ENCODE data around the gene EDC4. TPM values are rescaled to one million over a fixed set of nuclear protein-coding genes. Genes with fewer than 3 reads are reported as not detected.

EDC4 gene
- total and polyA plus RNA-seq, 12 donors, result 34.0 to 115 (median 58.7) TPM

DNA sequence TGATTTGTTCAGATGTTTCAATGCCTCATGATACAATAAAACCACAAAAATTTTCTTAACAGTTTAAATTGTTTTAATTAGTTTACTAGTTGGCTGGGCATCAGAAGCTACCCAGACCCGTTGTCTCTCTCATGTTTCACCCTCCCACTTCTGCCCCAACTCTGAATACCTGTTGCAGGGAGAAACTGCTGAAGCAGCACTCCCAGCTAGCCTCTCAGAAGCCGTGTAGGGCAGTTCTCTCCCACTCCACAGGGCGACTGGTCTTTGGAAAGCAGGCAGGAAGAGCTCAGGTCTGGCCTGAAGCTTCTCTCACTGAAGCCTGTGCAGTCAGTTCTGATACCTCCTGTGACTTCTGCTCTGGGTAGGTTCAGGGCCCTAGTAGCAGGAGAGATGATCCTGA lies 1.6 kb upstream of the EDC4 start:
- Histone ChIP-seq H3K4me3 (no peak overlapping the region), H3K27me3 (no peaks in the 10 kb centered on the region), H3K4me1 (replicated peaks in 1 of 2) (peaks cover 10 to 18% of the 10 kb centered on the region in 2 donors), H3K27ac (peak overlapping the region in 1 of 5 donors; percentile 74), H3K36me3 (replicated peaks in 1 of 2) (peaks cover 0 to 43% of the 10 kb centered on the region in 2 donors), H3K9me3 (replicated peaks in 1 of 3) (no peaks in the 10 kb centered on the region)
- TF ChIP-seq POLR2A (IDR thresholded peaks at IDR 0.05), result no peak
- TF ChIP-seq, protein P1, sequence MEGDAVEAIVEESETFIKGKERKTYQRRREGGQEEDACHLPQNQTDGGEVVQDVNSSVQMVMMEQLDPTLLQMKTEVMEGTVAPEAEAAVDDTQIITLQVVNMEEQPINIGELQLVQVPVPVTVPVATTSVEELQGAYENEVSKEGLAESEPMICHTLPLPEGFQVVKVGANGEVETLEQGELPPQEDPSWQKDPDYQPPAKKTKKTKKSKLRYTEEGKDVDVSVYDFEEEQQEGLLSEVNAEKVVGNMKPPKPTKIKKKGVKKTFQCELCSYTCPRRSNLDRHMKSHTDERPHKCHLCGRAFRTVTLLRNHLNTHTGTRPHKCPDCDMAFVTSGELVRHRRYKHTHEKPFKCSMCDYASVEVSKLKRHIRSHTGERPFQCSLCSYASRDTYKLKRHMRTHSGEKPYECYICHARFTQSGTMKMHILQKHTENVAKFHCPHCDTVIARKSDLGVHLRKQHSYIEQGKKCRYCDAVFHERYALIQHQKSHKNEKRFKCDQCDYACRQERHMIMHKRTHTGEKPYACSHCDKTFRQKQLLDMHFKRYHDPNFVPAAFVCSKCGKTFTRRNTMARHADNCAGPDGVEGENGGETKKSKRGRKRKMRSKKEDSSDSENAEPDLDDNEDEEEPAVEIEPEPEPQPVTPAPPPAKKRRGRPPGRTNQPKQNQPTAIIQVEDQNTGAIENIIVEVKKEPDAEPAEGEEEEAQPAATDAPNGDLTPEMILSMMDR (IDR thresholded peaks at IDR 0.05), result no peak
- DNase-seq, result no peak
- WGBS, 4 donors, result 74 to 81% (median 78%) methylated on average over 2 to 3 of the region's 3 CpGs
- intact Hi-C loops (cut with DNase I), result no loop called here

DNA sequence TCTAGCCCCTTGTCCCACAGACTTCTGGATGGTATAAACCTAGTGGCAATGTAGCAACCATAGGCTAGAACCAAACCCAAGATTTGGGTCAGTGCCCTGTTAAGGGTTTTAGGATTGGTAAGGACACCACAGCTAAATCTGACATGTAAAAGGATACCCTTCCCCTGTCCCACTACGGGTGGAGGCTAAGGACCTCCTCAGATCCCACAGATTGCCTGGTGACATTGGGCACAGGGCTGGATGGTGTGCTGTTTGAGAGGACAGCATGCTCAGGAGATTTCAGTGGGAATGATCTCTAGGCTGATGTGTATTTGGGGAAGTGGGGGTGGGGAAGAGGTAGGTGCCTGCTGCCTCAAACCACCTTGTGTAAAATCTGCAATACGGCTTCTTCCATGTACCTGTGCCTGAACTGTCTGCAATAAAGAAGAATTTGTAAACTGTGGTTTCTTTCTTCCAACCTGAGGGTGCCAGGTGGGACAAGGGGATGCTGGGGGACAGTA lies 671 bp upstream of the EDC4 start:
- H3K27ac ChIP-seq, result peak overlapping the region in 4 of 5 donors; percentile 58 to 83 (median 71)
- H3K27me3 ChIP-seq, result no peaks in the 10 kb centered on the region
- DNase-seq, result no peak
- peaks cover 10 to 18% of the 10 kb centered on the region in 2 donors for H3K4me1 ChIP-seq (replicated peaks in 1 of 2)
- peak overlapping the region in 1 of 4 donors; percentile 97 for H3K4me3 ChIP-seq
- no peaks in the 10 kb centered on the region for H3K9me3 ChIP-seq (replicated peaks in 1 of 3)
- 60 to 72% (median 65%) methylated on average over 2 of the region's 2 CpGs for WGBS, 4 donors
- TF ChIP-seq, protein P1 (IDR thresholded peaks at IDR 0.05), result no peak
- TF ChIP-seq POLR2A (IDR thresholded peaks at IDR 0.05), result no peak
- peaks cover 0 to 45% of the 10 kb centered on the region in 2 donors for H3K36me3 ChIP-seq (replicated peaks in 1 of 2)
- intact Hi-C loops (cut with DNase I), result no loop called here

DNA sequence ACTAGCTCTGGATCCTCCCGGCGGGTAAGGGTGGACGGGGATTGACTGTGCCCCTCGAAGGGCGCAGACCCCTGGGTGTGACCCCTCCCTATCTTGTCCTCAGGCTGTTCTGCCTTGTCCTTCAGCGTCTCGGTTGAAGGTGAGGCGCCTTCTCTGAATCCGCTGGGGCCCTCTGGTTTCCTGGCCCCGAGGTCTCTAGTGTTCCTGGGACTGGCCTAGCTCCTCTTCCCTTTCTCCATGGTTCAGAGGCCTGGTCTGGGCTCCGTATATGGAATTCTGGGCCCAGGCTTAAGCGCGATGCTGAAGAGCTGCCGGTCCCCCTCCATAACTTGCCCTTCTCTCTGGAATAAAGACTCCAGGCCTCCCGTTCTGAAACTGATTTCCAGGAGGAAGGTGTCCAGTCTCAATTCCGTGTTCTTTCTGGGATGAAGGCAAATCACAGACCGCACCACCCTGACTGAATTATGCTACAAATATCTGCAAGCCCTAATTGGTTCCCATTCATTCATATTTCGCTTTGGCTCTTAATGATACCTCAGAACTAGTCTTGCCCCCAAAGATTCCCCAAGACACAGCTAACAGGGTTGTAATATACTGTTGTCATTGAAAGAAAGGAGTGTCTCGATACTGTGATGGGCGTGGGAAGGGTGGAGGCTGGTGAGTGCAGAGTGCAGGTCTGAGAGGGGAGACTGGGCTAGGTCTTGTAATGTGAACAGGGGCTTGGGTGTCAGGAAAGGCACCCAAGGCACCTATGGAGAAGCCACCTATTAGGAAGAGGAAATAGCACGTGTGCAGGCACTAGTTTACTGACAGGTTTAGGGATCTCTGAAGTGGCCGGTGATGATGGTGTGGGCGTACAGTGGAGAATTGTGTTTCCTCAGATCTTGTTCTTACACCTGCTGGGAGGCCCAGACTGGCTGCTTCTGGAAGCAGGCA lies 851 bp downstream of the EDC4 start:
- peak overlapping the region; percentile 25 to 97 (median 65) for H3K4me3 ChIP-seq
- WGBS, 4 donors, result 14 to 20% (median 15%) methylated on average over 14 to 23 of the region's 23 CpGs
- H3K27ac ChIP-seq, result peak overlapping the region in 4 of 5 donors; percentile 58 to 83 (median 71)
- no peak for TF ChIP-seq POLR2A (IDR thresholded peaks at IDR 0.05)
- TF ChIP-seq, protein P1 (IDR thresholded peaks at IDR 0.05), result no peak
- H3K27me3 ChIP-seq, result no peaks in the 10 kb centered on the region
- peaks cover 10 to 18% of the 10 kb centered on the region in 2 donors for H3K4me1 ChIP-seq (replicated peaks in 1 of 2)
- peaks cover 0 to 46% of the 10 kb centered on the region in 2 donors for H3K36me3 ChIP-seq (replicated peaks in 1 of 2)
- H3K9me3 ChIP-seq (replicated peaks in 1 of 3), result no peaks in the 10 kb centered on the region
- intact Hi-C loops (cut with DNase I), result no loop called here
- peak in 1 of 7 donors; percentile 18 for DNase-seq

DNA sequence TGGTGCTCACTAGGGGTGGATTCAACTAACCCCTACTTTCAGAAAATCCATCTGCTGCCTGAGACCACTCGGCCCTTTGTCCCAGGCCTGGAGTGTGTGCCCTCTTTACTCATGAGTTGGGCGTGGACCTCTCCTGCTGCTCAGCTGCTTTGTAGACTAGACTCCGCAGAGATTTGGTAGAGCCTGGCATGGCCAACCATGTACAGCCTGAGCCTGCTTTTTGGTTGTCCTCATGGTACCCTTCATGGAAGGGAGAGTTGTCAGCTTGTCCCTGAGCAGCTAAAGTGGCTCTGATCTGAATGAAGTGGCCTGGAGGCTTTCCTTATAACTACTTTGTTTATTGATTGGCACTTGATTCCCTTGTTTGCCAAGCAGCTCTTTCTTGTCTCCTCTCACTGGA lies 1.5 kb downstream of the EDC4 start:
- Histone ChIP-seq H3K27ac (no peak overlapping the region), H3K27me3 (no peaks in the 10 kb centered on the region), H3K36me3 (replicated peaks in 1 of 2) (peaks cover 0 to 48% of the 10 kb centered on the region in 2 donors), H3K4me3 (peak overlapping the region in 1 of 4 donors; percentile 97), H3K4me1 (replicated peaks in 1 of 2) (peaks cover 10 to 18% of the 10 kb centered on the region in 2 donors), H3K9me3 (replicated peaks in 1 of 3) (no peaks in the 10 kb centered on the region)
- intact Hi-C loops (cut with DNase I), result no loop called here
- TF ChIP-seq POLR2A (IDR thresholded peaks at IDR 0.05), result no peak
- TF ChIP-seq, protein P1 (IDR thresholded peaks at IDR 0.05), result no peak
- no peak for DNase-seq
- WGBS, 4 donors, result 56 to 87% (median 79%) methylated on average over 3 of the region's 3 CpGs

All from adrenal gland (tissue), 12 donors.